ENCODE measurements around the gene TSHR.

- TF ChIP-seq POLR2A (IDR thresholded peaks at IDR 0.05; ENCODE audit: low read length) = no peak
- no peak for TF ChIP-seq GATA1 (IDR thresholded peaks at IDR 0.05; ENCODE audit: low read depth, low read length)
Measured at GRCh38 chr14:81091139-81091538, 135.7 kb downstream of the TSHR start.
